Islet of Langerhans (tissue), 1 donor: ENCODE results near the gene GRIA4.
"Not testable (repeated sequence)": the region's sequence is repeated elsewhere in the genome, so short reads cannot be mapped to it uniquely, and the experiment has no call there.

ENCODE experiments used
- FAIRE-seq: peaks from one replicate; lab custom pipeline; 2011; peaks lifted over from hg19 to GRCh38; lab: Jason Lieb, UNC

Gene GRIA4

DNA sequence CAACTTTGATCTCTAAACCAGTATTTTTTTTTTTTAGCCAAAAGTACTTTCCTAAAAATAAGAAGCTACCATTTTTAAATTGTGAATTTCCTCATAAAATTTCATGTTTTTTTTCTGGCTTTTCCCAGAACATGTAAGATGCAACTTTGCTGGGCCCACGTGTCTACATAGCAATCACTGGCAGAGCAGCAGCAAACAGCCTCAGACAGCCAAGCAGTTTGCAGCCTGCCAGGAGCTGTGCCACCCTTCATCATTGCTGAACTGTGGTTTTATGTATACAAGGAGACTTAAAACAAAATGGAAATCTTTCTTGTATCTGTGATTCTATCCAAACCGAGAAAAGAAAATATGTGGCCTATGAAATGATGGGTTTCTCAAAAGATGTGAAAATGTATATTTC is 110.2 kb downstream of the GRIA4 start:
- no peak for FAIRE-seq

DNA sequence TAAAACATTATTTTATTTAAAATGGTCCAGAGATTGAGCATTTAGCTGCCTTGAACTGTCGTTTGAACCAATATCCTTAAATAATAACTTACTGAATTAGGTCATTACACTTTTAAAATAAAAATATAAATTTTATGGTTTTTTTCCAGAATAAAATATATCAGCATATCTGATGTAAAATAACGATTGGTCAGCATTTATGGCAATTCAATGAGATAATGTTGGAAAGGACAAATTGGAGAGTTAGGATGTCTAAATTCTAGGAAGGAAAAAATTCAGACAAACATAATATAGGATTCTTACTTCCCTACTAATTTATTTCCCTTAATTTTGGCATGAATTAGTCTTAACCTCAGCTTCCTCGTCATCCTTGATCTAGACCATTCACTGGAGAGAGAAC is 113.4 kb downstream of the GRIA4 start:
- no peak for FAIRE-seq

DNA sequence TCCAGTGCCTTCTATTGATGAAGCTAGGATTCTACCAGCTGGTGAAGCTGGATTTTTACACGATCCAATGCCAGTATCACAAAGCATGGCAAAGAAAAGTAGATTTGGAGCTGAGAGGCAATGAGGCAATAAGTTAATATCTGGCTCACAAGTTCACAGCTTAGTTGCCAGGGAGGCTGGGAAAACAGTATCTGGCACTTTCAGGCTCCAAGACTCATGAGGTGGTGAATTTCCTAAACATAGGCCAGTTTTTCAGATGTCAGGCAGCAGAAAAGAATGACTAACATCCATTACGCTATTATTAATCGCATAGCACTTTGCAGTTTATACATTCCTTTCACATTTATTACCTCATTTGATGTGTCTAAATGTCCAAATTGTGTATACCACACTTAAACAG is 122.7 kb downstream of the GRIA4 start:
- no peak for FAIRE-seq

DNA sequence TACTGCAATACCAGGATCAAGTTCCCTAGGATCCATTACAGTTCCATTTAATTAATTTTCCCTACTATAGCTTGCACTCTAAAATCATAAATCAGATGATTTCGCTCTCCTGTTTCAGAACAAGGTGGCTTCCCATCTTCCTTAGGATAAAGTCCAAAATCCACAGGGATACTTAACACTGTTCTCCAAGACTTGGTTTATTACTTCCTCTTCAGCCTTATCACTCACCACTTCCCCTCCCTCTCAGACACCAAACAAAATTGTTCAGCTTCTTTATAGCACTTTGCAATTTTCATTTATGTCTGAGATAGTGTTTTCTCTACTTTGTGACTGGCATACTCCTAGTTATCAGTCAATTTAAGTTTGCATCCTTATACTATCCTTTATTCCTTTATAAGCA is 124.6 kb downstream of the GRIA4 start:
- no peak for FAIRE-seq

DNA sequence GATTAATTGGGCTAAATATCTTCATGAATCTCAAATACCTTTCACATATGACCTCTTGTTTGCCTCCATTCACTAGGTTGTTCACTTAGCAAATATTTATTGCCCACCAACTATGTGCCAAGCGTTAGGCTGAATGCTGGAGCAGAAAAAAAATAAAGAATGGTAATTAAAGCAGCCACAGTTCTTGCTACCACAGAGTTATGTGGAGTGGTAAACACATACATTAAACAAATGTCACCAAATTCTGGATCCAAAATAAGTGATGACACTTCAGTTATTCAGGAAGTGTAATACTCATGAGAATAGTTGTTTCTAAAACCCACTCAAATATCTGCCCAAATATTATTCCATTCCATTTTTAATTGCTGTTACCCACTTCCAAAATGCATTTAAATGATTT is 128.4 kb downstream of the GRIA4 start:
- no peak for FAIRE-seq

DNA sequence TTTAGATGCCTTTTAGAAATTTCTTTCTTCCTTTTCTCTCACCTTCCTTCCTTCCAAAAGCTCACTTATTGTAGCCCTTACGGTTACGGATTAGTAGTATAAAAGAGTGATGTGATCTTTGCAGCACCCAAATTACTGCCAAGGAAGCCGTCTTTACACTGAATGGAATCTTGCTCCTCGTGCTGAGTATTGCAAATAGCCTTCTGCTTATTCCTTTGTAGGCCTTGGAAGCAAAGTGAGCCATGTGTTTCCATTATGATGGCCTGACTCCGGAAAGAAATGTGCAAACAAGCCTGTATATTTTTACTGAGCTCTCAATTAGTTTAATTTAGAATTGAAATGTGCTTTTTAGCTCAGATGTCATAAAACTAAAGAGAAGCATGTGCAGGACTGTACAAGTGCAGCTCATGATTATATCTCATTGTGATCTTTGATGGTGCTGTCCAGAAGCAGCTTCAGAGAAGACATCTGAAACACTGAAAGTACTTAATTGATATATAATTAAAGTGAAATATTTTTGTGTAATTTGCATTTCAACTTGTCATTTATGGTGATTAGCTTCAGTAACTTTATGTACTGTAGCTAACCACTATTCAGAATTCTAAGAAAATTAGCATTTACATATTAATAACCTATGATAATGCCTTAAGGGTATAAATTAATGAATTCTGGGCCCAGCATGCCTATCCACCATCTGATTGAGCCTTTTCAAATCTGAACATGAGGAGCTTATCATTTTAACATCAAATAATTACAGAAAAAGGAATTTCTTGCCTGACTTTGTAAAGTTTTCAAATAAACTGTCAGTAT is 129.3 kb downstream of the GRIA4 start:
- FAIRE-seq = no peak

DNA sequence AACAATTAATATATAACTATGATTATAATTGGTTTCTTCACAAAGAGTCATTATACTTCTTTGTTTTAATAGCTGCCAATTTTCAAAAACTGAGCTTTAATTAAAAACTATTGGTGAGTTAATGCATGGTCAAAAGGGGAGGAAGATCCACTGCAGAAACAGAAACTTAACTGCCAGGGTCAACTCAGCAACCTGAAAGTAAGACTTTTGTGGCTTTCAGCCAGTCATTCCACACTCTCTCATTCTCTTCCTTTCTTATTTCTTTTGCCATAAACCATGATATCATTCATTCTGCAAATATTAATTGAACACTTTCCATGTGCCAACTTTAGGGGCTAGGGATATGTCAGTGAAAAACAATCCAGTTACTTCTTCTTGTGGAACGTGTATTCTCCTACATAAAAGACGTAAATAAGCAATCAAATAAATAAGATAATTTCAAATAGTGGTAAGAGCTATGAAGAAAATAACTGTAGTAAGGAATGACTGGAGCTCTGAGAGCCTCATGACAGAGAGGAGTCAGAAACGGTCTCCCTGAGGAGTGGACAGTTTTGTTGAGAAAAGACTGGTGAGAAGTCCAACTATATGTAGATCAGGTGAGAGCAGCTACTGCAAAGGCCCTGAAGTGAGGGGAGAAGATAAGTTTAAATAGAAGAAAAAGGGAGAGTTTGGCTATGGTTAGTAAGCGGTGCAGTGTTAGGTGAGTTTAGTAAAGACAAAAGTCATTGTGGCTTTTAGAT is 130.5 kb downstream of the GRIA4 start:
- no peak for FAIRE-seq

DNA sequence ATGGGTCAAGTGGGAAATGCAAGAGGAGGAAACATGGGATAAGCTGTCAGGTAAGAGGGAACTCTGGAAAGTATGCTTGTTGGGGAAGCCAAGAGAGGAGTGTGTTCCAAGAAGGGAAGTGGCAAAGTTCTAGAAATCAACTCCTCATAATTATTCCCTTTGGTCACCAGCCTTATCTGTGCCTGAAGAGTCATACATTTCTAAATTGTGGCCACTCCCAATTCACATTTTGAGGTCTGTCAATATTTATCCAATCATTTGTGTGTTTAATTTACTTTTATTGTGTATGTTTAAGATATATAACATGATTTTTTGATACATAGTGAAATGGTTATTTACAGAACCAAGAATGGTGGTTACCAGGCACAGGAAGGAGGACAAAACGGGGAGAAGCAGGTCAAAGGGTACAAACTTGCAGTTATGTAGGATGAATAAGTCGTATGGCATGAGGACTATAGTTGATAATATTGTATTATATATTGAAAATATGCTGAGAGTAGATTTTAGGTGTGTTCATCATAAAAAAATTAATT is 131.7 kb downstream of the GRIA4 start:
- no peak for FAIRE-seq

DNA sequence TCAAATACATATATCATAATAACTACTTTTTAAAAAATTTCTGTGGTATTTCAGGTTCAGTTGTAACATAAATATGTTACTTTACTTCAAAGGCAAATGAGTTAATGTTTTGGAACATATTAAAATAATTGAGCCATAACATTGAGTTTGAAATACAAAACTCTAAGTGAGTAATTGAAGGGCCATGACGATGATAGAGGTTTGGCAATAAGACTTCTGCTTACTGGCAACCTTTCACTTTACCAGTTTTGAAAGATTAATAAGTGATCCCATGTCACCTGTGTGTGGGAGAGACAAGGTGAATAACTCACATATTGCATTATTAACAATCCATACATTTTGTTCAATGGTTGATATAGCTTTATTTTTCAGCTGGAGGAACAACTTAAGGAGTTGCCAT is 144.4 kb downstream of the GRIA4 start:
- FAIRE-seq = no peak

DNA sequence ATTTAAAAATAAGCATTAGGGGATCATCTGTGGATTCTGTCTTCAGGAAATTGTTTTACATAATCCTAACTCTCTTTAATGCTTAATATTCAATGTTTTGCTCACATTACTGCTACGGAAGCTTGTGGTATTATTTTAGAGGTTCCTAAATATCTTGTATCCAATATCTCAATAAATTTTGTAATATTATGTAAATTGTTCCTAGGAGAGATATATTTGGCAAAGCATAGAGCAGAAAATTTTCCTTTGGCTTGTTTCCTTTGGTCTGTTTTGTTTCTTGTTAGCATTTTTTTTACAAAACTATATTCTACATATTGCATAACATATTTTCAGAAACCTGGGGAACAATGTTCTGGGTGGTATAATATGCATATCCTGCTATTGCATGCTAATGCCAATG is 144.8 kb downstream of the GRIA4 start:
- FAIRE-seq = no peak

DNA sequence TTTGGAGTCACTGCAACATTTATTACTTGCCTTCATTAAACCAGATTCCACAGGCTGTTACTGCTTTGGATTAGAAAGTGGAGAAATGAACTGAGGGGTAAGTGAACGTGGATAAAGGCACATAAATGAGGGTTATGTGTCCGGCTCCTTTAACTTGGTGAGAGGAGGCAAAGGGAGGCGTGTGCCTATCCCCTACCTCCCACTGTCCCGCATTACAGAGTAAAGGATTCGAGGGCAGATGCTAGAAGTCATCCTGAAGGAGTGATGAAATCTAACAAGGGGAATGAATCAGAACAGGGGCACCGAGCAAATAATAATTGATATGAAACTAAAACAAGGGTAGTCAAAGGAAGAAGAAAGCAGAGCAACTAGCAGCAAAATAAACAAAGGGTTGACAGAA is 147.2 kb downstream of the GRIA4 start:
- no peak for FAIRE-seq

DNA sequence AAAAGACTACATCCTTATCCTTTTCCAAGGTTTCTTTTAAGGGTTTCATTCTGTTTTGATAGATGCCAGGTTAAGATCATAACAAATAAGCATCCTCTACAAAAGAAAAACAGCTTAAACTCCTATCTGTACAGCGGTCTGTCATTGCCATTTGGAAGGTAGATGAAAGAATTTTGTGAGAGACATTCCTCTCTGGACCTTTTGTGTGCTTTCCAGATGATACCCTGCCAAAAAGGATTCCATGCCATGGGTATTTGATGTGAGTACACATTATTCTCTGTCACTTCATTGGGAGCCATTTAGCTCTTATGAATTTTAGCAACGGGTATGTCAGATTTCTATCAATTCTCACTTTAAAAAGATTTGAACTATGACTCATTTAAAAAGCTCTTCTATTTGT is 153.7 kb downstream of the GRIA4 start:
- no peak for FAIRE-seq

DNA sequence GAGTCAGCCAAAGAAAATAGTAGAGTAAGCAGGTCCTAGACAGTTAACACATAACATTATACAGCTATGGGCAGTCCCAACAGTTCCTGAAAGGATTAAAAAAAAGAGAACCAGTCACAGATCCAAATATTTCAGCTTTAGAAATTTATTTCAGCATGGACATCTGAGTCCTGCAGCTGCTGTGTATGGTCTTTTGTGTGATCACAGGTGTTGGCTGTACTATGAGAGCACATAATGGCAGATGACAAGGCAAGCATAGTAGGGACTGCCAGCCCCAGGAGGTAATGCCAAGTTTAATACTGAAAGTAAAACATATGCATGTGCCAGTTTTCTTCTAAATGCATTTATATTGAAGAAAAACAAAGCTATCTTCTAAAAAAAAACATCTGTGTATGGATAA is 158.1 kb downstream of the GRIA4 start:
- no peak for FAIRE-seq

DNA sequence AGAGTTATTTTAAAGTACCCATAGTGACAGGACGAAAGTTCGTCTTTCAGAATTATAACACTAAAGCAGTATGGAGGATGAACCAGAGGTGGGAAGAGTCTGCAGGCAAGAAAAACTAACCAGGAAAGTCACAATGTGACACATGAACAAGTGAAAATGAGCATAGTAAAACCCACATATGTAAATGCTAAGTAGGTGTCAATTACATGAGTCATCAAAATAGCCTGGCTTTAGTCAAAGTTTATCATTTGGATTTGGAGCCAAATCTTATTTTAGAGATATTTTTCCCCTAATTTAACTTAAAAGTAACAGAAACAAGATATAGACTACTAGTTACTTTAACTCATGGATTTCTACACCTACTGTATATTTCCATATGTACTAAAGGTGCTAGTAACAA is 159.8 kb downstream of the GRIA4 start:
- no peak for FAIRE-seq

DNA sequence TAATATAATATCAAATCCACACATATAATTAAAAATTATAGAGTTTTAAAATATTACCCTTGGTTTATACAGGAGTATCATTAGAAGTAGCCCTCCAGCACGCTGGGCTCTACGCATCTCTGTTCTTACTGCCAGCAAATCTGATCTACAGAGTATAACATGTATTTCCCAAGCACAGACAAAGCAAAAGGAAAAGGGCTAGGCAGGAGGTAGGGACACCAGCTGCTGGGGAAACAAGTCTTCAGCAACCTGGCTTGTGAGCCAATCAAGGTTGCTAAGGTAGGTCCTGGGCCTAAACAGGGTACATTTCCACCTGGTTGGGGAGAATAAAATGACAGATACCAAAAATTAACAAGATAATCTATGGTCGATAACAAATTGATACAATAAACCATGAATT is 163.6 kb downstream of the GRIA4 start:
- not testable (repeated sequence) for FAIRE-seq

DNA sequence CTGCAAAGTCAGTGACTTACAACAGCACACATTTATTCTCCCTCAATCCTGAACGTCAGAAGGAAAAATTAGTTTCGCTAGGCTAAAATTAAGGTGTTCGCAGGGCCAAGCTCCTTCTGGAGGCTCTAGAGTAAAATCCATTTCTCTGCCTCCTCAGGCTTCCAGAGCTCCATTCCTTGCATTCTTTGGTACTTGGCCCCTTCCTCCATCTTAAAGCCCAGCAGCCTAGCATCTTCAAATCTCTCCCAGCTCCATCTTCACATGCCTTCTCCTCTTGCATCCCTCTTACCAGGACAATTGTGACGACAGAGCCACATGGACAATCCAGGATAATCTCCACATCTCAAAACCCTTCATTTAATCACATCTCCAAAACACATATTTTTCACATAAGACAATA is 165.0 kb downstream of the GRIA4 start:
- FAIRE-seq = no peak

DNA sequence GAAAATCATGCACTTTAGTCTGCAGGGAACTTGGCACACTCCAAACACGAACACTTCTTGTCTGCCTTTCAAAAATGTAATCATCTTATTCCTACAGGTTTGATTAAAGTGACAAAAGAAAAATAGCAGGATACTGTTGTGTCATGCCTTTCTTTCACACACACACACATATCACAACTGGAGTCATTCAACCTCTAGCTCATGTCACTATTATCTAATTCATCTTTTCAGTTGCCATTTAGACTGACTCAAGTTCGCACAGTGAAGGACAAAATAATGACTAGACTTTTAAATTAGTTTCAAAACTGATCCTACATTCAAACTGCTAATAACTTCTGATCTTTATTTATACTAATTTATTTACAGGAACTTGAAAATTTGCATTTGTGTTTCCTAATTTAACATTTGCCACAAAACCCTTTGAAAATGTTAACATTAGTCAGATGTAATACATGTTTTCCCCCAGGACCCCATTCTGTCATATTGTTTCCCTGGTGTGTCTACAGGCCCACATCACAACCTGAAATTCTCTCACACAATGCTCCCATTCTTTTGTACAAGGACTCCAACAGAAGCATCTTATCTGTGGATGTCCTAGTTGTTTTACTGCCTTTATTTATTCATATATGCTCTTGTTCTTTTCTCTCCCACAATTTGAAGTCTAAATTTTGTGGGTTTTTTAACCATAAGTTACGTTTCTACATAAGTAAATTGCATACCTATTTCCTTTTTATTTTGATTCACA is 171.1 kb downstream of the GRIA4 start:
- no peak for FAIRE-seq

DNA sequence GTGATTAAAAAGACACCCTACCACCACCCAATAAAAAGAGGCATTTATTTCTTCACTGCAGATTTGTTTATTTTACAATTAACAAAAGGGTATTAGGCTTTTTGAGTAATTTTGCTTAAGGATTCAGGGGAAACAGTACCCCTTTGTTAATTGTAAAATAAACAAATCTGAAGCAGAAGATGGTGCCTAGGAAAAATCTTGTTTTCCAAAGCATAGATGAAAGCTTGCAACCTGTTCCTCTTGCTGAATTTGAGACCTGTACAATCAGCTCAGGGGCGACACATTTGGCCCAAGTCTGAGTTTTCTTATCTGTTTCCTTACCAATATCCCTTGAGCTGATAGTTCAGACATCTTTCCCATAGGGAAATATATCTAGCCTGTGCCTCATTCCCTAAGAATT is 171.9 kb downstream of the GRIA4 start:
- no peak for FAIRE-seq

DNA sequence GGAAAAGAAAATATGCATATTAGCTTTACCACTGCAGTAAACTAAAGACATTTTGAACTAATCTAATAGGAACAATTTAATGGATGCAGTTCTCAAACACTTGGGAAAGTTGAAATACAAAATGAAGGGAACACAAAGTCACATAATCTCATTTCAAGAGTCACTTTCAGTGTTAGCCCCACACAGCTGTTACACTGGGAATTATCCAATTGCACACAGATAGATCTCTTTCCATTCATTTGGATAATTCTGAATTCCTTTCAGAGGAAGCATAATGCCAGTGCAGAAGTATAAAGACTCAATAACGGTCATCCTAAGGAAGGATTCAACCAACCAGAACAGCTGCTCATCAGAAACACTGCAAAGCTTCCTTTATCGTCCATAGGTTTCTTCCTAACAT is 173.3 kb downstream of the GRIA4 start:
- FAIRE-seq = no peak

DNA sequence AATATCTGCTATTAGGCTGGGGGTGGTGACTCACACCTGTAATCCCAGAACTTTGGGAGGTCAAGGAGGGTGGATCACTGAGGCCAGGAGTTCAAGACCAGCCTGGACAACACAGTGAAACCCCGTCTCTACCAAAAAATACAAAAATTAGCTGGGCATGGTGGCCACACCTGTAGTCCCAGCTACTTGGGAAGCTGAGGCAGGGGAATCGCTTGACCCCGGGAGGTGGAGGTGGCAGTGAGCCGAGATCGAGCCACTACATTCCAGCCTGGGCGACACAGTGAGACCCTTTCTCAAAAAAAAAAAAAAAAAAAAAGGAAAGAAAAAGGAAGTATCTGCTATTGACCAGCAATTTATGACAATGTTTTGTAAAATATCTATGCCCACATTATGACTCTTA is 176.0 kb downstream of the GRIA4 start:
- FAIRE-seq = not testable (repeated sequence)

DNA sequence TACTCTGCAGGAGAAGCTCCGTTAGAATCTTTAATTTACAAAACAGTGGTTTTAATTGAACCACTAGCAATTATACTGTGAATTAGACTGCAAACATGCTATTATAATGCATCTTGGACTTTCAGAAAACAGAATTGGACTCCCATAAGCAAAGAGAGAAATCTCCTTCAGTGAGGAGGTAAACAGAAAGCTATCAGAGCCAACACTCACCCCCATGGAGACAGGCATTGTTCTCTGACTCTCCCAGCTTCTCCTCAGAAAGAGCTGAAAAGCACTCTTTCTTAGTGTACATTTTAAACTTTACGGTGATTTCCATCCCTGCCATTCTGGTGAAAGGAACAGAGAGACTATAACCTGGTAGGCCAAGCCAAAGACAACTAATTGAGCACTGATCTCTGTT is 176.9 kb downstream of the GRIA4 start:
- no peak for FAIRE-seq

DNA sequence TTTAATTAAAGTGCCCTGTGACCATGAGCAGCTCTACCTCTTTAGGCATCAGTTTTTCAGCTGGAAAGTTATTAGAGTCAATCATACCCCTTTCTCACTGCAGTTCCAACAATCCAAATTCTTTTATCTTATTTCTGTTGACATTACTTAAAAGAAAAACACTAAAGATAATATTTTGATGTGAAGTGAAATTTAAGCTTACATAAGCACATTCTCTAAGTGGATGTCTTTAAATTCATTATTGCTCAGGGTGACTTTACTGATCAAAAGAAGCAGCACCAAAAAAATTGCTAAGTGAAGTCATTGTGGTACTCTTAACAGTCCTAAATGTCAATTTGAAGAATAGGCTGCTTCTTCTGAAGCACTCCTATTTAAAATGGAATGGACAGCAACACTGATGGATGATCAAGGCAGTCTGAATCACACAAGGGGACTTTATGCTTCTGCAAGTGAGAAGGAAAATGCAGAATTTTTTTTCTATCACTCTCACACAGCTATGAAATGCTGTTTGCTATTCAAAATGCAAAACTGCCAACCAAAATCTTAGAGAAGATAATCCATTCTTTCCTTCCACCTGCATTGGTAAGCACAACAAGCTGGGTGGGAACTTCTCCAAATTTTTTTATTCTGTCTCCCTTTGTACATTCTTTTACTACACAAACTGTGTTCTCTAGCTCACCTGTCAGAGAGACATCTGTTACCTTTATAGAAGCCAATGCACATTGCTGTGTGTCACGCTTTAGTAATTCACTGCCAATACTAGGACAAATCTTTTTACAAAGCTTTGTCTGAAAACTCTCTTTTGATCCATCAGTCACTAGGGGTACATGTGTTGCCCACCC is 179.9 kb downstream of the GRIA4 start:
- FAIRE-seq = no peak
